ENCODE measurements around the gene ZBTB40.

DNA sequence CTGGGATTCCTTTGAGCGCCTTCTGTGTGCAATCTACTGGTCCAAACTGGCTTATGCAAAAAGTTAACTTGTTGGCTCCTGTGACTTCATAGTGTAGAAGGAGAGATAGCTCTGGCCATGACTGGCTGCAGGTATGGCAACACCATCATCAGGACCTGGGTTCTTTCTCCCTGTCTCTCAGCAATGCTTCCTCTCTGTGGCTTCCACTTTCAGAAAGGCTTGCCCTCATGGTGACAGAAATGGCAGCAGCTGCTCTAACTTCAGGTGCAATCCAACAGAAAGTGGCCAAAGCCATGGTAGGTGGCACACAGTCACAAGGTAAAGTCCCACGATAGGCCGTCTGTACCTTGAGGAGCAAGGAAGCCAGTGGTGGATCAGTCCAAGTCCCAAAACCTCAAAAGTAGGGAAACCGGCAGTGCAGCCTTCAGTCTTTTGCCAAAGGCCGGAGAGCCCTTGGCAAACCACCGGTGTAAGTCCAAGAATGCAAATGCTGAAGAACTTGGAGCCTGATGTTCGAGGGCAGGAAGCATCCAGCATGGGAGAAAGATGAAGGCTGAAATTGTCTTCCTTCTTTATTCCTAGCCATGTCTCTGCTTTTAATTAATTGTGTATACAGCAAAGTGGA lies 45.0 kb downstream of the ZBTB40 start:
- TF ChIP-seq POLR2A (IDR thresholded peaks at IDR 0.05; ENCODE audit: low read length): no peak
- TF ChIP-seq GATA1 (IDR thresholded peaks at IDR 0.05; ENCODE audit: low read depth, low read length): no peak

All from erythroblast (primary cell).